GM19351 (cell line): ENCODE data around the gene FUZ.

Source experiments
- ATAC-seq: cut with Tn5 transposase; IDR thresholded peaks from one replicate; pipeline ENCODE4 v1.9.1; 2021; ENCODE audit warnings: mild to moderate bottlenecking, moderate library complexity; ENCODE audit not compliant: unreplicated experiment

FUZ gene

DNA sequence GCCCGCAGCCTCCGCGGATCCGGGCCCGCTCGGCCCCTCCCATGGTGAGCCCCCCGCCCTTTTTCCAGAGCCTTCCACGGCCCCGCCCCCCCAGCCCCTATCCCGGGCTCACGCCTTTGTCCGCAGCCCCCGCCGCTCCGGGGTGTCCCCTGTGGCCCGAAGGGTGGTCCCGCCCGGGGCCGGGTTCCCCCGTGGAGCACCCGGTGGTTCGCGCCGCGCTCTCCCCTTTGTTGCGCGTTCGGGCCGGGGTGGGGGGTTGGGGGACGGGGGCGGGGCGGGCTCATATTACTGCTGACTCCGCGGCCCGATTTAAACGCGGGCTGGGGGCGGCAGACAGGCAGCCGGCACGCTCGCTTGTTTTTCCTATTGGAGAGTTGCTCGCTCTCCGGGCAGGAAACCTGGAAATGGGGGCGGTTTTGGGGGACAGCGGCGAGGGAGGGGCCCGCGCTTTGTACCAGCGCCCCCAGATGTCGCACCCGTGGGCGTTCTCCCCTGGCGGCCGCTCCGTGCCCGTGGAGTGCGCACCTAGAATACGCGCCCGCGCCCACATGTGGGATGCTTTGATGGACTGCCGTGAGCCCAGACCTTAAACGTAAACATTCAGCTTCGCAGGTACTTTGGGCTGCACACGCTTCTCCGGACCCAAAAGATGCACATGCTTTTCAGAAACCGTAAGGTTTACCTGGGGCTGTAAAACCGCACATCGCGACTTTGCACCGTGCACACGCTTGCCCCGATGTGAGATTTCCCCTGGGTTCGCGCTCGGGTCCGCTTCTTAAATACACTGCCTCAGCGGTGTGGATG lies 38.6 kb upstream of the FUZ start:
- no peak for ATAC-seq

DNA sequence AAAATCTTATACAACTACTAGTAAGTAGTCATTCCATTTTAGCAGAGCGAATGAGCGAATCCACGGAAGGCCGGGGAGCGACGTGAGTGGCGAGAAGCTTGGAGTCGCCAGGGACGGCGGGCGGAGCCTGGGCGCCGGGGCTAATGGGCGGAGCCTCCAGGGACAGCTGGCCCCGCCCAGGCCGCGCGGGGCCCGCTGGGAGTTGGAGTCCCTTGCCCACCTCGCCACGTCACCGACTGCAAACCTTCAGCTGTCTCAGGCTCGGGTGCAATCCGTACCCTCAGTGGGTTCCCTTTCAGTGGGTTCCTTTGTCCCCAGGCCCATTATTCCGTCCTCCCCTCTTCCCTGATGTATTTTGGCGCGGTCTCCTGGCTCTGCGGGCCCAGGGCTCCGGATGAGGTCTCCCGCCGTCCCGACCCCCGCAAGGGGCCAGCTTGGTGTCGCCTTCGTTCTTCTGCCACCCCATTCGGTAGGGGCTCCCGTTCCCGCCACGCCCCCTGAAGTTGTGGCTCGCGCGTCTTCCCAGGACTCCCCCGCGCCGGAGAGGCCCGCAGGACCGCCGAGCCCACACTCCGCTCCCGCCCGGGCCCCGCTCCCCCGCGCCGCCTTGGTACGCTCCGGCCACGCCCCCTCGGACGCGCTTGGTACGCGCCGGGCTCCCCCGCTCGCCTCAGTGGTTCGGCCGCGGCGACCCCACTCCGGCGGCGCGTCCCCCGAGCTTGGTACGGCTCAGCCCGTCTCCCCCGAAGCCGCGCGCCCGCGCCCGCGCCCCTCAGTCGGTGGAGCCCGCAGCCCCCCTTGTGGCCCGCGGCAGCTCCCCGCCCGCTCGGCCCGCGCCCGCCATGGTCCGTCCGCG lies 37.6 kb upstream of the FUZ start, which contains the start of gene PTOV1:
Gene PTOV1, plus strand, starts transcription at position 673 of the 856 bp plus-strand sequence.
- peak; percentile 76 for ATAC-seq

DNA sequence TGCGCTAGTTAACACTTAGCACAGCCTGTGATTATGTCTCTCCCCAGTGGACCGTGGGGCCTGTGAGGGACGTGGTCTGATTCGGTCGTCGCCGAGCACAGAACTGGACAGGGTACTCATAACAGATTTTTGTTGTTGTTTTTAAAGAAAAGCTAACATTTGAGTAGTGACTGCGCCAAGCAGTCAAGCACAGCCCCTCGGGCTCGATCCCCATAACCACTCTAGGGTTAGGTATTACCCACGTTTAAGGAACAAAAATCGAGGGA lies 37.1 kb upstream of the FUZ start:
- no peak for ATAC-seq

DNA sequence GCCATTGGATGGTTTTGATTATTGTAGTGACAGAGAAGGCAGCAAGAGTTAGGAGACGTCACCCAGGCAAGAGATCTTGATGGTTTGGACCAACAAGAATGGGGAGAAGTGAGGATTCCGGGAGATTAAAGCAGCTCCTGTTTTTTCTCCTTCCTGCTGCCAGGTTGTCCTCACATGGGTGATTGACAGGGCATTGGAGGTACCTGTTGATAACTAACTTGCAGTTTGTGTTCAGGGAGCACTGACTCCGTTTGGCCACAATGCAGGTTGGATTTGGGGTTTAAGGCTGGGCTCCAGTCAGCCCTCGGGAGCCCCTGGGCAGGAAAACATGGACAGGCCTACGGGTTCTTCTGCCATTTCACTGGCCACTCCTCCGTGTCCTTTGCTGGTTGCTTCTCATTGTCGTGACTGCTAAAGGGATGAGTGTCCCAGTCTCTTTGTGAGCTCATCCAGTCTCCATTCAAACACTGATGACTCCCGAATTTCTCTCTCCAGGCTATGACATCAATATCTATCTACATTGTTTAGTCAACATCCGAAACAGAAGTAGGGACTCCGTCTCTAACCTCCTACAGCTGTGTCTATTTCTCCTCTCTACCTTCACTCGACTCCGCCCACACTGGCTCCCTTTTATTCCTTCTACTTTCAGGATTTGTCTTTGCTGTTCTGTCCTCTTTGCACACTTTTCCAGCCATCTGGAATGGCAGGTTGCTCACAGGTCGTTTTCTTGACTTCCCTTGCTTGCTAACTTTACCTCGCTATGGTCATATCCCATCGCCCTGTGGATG lies 36.5 kb upstream of the FUZ start:
- no peak for ATAC-seq

DNA sequence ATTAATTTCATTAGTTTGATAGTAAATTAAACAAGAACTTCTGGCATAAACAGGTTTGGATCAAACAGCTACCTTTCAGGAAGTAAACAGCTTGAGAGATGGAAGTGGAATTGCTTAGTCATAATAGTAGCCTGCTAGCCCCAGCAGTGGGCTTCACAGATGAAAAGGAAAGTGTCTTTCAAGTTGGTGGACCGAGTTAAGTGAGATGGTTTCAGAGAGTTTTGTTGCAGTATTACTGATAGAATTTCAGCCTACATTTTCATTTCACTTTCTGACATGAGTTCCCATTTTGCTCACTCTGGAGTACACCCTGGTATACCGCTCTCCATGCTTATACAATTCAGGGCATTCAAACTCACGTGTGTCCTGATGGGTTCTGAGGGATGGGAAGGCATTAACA lies 35.8 kb upstream of the FUZ start:
- no peak for ATAC-seq

DNA sequence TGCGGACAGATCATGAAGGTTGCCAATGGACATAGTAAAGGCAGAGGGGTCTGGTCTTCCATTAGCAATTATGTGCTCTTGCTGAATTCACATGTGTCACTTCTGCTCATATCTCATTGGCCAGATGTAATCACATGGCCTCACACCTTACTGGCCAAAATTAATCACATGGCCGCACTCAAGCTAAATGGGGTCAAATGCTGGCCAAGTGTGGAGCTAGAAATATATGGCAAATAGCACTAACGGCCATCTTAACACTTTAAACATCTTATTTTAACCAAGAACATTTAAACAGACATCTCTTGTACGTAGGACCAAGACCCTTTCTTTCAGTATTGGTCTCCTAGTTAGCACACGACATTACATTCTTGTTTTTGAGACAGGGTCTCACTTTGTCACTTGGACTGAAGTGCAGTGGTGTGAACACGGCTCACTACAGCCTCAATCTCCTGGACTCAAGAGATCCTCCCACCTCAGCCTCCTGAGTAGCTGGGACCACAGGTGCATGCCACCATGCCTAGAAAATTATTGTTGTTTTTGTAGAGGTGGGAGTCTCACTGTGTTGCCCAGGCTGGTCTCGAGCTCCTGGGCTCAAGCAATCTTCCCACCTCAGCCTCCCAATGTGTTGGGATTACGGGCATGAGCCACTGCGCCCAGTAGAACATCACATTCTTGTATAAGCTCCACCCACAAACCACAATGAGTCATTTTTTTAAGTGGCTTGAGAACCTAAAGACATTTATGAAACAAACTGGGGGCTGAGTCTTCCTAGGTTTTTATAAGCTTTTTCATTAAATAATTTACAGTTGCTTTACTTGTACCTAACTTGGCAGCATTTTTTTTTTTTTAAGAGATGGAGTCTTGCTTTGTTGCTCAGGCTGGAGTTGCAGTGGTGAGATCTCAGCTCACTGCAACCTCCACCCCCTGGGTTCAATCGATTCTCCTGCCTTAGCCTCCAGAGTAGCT lies 34.9 kb upstream of the FUZ start:
- no peak for ATAC-seq

DNA sequence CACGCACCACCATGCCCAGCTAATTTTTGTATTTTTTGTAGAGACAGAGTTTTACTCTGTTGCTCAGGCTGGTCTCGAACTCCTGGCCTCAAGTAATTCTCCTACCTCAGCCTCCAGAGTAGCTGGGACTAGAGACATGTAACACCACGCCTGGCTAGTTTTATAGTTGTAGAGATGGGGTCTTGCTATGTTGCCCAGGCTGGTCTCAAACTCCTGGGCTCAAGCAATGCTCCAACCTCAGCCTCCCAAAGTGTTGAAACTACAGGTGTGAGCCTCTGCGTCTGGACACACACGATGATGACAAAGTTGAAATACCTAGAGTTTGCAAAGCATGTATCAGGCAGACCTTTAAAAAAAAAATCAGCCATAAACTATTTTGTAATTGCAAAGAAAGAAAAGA lies 33.3 kb upstream of the FUZ start:
- ATAC-seq: no peak

DNA sequence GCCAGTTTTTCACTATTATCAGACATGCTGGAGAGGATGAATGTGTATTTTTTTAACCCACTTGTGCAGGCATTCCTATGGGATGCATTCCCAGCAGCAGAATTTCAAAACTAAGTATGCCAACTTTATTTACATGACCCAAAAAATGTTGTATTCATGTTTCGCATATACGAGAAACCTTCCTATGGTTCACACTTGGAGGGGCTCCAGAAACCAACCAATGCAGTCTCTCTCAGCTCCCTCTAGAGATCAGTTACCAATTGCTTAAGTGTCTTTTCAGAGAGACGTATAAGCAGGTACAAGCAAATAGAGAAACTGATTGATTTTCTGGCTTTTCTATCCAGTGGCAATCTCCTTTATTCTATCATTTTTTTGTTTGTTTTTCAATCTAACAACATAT lies 32.3 kb upstream of the FUZ start:
- ATAC-seq: no peak

DNA sequence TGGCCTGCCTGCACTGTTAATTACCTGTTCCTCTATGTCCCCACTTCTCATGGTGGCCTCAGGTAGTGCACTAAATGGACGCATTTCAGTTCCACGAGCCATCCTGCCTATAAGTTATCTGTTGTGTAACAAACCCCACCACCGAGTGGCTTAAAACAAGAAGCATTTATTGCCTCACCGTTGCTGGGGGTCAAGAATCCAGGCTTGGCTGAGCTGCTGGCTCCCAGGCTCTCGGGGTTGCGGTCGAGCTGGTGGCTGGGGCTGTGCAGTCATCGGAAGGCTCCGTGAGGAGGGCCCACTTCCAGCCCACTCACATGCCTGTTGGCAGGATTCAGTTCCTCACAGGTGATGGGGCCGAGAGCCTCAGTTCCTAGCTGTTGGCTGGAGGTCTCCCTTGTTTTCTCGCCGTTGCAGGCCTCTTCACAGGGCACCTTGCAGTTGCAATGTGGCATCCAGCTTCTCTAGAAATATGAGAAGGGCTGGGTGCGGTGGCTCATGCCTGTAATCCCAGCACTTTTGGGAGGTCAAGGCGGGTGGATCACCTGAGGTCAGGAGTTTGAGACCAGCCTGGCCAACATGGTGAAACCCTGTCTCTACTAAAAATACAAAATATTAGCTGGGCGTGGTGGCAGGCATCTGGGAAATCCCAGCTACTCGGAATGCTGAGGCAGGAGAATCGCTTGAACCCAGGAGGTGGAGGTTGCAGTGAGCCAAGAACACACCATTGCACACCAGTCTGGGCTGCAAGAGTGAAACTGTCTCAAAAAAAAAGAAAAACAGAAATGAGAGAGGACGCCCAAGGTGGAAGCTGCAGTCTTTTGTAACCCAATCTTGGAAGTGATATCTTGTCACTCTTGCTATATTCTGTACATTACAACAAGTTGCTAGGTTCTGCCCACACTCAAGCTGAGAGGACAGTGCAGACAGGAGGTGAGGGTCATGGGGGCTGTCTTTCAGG lies 31.3 kb upstream of the FUZ start:
- no peak for ATAC-seq

DNA sequence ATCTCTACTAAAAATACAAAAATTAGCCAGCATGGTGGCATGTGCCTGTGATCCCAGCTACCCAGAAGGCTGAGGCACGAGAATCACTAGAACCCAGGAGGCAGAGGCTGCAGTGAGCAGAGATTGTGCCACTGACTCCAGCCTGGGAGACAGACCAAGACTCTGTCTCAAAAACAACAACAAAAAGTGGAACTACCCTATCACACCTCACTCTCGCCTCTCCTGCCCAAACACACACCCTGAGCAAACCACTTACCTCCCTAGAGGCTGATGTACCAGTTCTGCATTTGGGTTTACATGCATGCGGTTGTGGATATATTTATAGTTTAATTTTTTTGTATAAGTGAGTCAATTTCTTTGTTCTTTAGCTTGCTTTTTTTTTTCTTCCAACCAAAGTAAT lies 30.2 kb upstream of the FUZ start:
- no peak for ATAC-seq

DNA sequence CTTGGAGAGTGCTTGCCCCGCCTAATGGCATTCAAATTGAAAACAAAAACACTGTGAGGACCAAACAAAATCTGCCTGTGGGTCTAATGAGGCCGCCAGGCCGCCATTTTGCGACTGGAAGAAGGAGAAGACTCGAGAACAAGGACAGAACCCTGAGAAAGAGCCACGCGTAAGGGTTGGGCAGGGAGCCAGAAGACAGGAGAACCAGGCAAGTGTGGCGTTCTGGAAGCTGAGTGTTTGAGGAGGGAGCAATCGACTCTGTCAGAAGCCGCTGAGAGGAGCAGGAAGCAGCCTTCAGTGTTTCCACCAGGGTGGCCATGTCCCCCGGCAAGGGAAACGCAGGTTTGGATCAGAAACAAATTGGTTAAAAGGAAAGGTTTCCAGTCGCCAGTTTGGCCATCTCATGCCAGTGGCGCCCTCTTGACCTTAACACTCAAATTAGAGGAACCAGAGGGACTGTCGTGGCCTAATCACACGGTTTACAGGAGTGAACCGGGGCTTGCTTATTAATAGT lies 27.7 kb upstream of the FUZ start:
- ATAC-seq: no peak

DNA sequence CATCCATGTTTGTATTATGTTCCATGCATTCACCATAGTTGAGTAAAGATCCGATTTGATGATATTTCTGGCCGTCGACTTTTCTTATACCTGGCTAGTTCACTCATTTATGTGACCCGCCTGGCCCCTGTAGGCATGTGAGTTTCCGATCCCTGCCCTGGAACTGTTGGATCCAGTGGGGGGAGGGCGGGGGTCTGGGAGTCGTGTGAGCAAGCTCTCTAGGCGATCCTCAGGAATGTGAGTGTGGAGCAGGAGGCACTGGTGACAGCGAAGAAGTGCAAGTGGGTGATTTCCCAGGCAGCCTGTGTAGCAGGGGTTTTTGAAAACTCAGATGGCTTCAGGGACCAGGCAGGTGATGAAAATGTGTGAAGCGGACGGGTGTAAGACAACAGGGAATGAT lies 27.2 kb upstream of the FUZ start:
- no peak for ATAC-seq

DNA sequence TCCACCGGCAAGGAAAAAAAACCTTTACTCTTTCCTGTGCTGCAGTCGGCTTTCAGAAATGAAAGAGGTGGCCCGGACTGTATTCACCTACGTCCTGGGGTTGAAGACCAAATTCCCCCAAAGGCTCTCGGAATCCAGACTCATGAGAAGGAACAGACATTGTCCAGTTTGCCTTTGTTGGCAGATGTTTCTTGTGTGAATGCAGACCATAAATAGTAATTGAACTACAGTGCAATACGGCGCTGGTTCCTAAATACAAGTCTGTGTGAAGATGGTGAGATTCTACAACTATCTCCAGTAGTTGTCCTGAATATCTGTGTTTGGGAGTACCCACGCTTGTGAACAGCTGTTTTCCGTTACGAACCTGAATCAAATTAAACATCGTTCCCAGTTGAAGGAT lies 26.6 kb upstream of the FUZ start:
- ATAC-seq: no peak

DNA sequence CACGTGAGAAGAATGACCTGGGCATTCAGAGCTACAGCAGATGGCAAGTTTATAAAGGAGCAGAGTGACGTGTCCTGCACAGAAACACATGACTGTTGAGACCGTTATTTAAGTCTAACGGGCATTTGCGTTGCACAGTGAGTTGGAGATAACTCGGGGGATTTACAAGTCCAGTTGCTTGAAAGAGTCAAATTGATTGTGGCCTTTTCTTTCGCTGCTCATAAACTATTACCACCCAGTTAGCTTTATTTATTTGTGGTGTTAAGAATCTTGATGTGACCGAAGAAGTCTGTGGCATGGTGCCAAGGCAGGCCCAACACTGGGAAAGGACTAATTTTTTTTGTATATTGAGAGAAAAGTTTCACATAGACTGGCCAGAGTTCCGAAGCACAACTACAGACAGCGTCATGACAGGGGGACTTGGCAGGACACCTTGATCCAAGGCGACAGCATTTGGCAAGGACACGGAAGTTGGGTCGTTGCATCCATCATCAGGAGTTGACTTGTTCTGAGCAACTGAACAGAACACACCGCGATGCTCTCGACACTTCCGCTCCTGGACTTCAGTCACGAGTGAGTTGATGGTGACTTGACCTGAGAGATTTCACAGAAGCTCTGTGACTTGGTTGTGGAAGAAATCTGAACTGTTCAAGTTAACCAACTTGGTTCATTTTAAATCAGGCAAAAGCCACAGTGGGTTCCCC lies 25.9 kb upstream of the FUZ start:
- no peak for ATAC-seq

DNA sequence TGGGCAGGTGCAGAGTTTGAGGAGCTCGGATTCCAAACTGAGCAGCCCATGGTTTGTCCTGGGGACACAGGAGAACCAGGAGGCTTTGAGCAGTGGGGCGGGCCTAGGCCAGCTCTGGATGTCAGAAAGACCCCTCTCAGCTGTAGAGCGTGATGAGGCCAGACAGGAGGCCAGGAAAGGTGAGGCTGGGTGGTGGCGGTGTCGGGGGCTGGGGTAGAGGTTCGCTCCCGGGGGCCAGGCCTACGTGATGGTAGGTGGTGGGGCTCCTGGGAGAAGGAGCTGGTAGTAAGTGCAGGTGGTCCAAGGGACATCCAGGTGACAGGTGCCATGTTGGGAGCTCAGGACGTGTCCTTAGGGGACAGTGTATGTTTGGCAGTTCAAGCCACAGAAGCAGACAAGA lies 24.3 kb upstream of the FUZ start:
- ATAC-seq: no peak

DNA sequence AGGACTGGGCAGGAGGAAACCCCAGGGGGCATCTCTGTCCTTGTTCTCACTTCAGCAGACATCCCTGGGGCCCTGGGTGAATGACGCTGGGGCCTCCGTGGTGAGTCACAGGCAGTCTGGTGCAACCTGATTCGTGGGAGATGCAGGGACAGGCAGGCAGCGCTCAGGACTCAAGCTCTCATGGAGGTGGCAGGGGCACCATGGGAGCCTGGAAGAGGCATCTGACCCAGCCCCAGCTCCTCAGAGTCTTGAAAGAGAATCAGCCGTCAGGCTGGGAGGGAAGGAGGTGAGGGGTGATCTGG lies 23.9 kb upstream of the FUZ start:
- ATAC-seq: no peak

DNA sequence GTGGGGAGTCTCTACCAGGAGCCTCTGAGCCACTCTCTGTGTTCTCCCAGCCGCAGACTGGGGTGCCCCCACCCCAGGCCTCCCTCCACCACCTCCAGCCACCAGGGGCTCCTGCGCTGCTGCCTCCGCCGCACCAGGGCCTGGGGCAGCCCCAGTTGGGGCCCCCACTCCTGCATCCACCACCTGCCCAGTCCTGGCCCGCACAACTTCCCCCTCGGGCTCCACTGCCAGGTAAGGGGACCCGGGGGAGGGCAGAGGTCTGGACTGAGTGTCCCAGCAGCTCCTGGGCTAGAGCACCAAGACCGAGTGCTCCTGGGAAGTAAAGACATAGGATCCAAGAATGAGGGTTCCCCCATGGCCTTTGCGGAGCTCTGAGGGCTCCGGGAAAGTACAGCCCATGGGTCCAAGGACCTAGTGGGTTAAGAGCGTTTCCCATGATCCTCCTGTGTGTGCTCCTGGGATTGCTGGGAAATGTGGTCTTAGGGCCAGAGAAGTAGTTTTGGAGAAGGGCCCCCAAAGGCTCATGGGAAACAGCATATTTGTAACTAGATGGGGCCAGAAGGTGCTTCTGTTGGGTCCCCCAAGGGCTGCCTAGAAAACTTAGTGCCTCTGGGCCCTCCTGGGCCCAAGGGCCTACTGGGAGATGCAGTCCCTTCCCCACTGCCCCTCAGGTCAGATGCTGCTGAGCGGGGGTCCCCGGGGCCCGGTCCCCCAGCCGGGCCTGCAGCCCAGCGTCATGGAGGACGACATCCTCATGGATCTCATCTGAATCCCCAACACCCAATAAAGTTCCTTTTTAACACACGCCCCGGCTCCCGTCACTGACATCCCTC lies 23.3 kb upstream of the FUZ start:
- ATAC-seq: no peak

DNA sequence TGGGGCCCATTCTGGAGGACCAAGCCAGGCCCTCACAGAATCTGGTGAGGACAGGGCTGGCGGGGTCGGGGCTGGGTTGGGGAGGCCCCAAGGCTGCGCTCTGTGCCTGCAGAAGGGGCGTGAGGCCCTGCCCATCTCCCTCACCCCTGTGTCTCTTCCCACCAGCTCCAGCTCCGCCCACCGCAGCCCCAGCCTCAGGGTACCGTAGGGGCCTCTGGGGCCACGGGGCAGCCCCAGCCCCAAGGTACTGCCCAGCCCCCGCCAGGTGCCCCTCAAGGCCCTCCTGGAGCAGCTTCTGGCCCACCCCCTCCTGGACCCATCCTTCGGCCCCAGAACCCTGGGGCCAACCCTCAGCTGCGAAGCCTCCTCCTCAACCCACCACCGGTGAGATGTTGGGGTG lies 22.5 kb upstream of the FUZ start:
- ATAC-seq: no peak
